ENCODE measurements around the gene IFIT1.

GRCh38 chr10:89442289-89442688 lies 49.9 kb downstream of the IFIT1 start:
- TF ChIP-seq POLR2A (IDR thresholded peaks at IDR 0.05; ENCODE audit: low read length) (no peak), GATA1 (IDR thresholded peaks at IDR 0.05; ENCODE audit: low read depth, low read length) (no peak)
